ENCODE measurements around the gene ALDOA. TPM values are rescaled to one million over a fixed set of nuclear protein-coding genes. Genes with fewer than 3 reads are reported as not detected.
"Not testable (repeated sequence)": the region's sequence is repeated elsewhere in the genome, so short reads cannot be mapped to it uniquely, and the experiment has no call there.

ALDOA gene
- total and polyA plus RNA-seq, 9 of the 15 experiments (the other 6 are each of a cell fraction or from before 2014, with no cell fraction given) = 311 to 2,224 (median 1,293) TPM

DNA sequence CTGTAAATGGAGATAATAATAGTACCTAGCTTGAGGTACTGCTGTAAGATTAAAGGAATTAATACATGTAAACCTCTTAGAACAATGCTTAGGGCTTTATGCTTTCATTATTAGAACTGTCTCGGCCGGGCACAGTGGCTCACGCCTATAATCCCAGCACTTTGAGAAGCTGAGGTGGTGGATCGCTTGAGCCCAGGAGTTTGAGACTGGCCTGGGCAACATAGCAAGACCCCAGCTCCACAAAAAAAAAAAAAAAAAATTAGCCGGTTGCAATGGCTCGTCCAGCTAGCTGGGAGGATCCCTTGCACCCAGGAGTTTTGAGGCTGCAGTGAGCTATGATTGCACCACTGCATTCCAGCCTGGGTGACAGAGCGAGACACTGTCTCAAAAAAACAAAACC lies 49.3 kb downstream of the ALDOA start:
- TF ChIP-seq ZNF121 (CRISPR knock-in tag; conservative IDR thresholded peaks at IDR 0.05) = peak; percentile 70
- H3K4me1 ChIP-seq (replicated peaks in 1 of 2; ENCODE audit: control insufficient read depth in 2 of 2, insufficient read depth in 2 of 2, low read length in 2 of 2) = peaks cover 13 to 31% of the 10 kb centered on the region in 2 experiments; a peak in 4 of 5 replicates
- H3K9me3 ChIP-seq (replicated peaks; ENCODE audit: control insufficient read depth, insufficient read depth, low read depth, low read length); H3K27me3 ChIP-seq (ENCODE audit: control insufficient read depth in 2 of 2, insufficient read depth in 2 of 2, low read length in 2 of 2); H2AFZ ChIP-seq (ENCODE audit: low read depth, low read length); H3K9ac ChIP-seq (ENCODE audit: insufficient read depth in 1 of 2, low read depth in 2 of 2, low read length in 2 of 2); H3K4me2 ChIP-seq (ENCODE audit: insufficient read depth, low read length); ATAC-seq; FAIRE-seq; H3K79me2 ChIP-seq (ENCODE audit: control insufficient read depth, insufficient read depth, low read length); BruUV-seq (replicated peaks); H3K4me3 ChIP-seq; H3K27ac ChIP-seq (ENCODE audit: extremely low read depth, low read depth, low read length); H4K20me1 ChIP-seq (replicated peaks; ENCODE audit: control insufficient read depth, insufficient read depth, low read length); intact Hi-C loops (cut with micrococcal nuclease); CTCF ChIA-PET (ENCODE audit: low intra/inter-chr PET ratio); H3K9me1 ChIP-seq (ENCODE audit: control insufficient read depth, insufficient read depth, low read length); DNase-seq (ENCODE audit: extremely low read depth in 1 of 4, low spot score in 3 of 4); in situ Hi-C loops (cut with MboI): not testable (repeated sequence)
- POLR2A ChIA-PET = interaction anchor here (0.6 to 1.5 kb wide), 4 partner anchors 9 to 62 kb away, joined by 3 read pairs; partner anchors contain the start of gene ALDOA
- peaks cover 16% of the 10 kb centered on the region; the same call in 1 of the 3 replicates for H3K36me3 ChIP-seq (ENCODE audit: control insufficient read depth, insufficient read depth, low read length)
- WGBS (ENCODE audit: insufficient coverage, low coverage, missing lambda C conversion rate) = 90% methylated on average over 6 of the region's 7 CpGs

DNA sequence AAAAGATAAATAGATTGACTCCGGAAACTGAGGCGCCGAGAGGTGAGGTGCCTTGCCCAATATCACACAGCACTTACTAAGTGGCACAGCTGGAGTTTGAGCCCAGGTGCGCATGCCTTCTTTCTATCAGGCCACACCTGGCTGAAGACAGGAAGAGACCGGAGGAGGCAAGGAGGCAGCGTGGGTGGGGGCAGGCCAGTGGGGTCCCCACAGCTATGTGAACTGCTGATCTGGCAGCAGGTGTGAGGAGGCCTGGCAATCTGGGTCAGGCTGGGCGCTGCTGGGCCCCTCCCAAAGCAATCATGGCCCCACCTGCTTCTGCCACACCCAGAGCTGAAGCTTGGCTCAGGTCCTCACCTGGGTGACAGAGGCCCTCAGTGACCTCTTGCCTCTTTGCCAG lies 49.7 kb downstream of the ALDOA start:
- Histone ChIP-seq H4K20me1 (replicated peaks; ENCODE audit: control insufficient read depth, insufficient read depth, low read length) (no peaks in the 10 kb centered on the region), H3K27ac (ENCODE audit: extremely low read depth, low read depth, low read length) (no peak overlapping the region), H3K4me1 (replicated peaks in 1 of 2; ENCODE audit: control insufficient read depth in 2 of 2, insufficient read depth in 2 of 2, low read length in 2 of 2) (peaks cover 13 to 31% of the 10 kb centered on the region in 2 experiments; a peak in 4 of 5 replicates), H3K4me2 (ENCODE audit: insufficient read depth, low read length) (no peak overlapping the region), H3K4me3 (no peak overlapping the region), H3K27me3 (ENCODE audit: control insufficient read depth in 2 of 2, insufficient read depth in 2 of 2, low read length in 2 of 2) (no peaks in the 10 kb centered on the region), H3K9me3 (replicated peaks; ENCODE audit: control insufficient read depth, insufficient read depth, low read depth, low read length) (no peaks in the 10 kb centered on the region), H3K9ac (ENCODE audit: insufficient read depth in 1 of 2, low read depth in 2 of 2, low read length in 2 of 2) (peak overlapping the region in 1 of 2 experiments; percentile 56; a peak in 1 of 4 replicates), H3K79me2 (ENCODE audit: control insufficient read depth, insufficient read depth, low read length) (no peaks in the 10 kb centered on the region), H3K9me1 (ENCODE audit: control insufficient read depth, insufficient read depth, low read length) (peaks cover 6% of the 10 kb centered on the region), H3K36me3 (ENCODE audit: control insufficient read depth, insufficient read depth, low read length) (peaks cover 16% of the 10 kb centered on the region; the same call in 1 of the 3 replicates), H2AFZ (ENCODE audit: low read depth, low read length) (no peak overlapping the region)
- intact Hi-C loops (cut with micrococcal nuclease) = no loop called here
- 90% methylated on average over 7 of the region's 7 CpGs for WGBS (ENCODE audit: insufficient coverage, low coverage, missing lambda C conversion rate)
- no peak for FAIRE-seq
- ATAC-seq = no peak
- no peak for DNase-seq (ENCODE audit: extremely low read depth in 1 of 4, low spot score in 3 of 4)
- ChIA-PET POLR2A (interaction anchor here (0.6 to 1.5 kb wide), 2 partner anchors 23 to 62 kb away, joined by 3 read pairs; a partner anchor contains a TSS), CTCF (ENCODE audit: low intra/inter-chr PET ratio) (no interaction called here)
- in situ Hi-C loops (cut with MboI) = no loop called here
- BruUV-seq (replicated peaks) = no TSS peak
- TF ChIP-seq, protein P1, sequence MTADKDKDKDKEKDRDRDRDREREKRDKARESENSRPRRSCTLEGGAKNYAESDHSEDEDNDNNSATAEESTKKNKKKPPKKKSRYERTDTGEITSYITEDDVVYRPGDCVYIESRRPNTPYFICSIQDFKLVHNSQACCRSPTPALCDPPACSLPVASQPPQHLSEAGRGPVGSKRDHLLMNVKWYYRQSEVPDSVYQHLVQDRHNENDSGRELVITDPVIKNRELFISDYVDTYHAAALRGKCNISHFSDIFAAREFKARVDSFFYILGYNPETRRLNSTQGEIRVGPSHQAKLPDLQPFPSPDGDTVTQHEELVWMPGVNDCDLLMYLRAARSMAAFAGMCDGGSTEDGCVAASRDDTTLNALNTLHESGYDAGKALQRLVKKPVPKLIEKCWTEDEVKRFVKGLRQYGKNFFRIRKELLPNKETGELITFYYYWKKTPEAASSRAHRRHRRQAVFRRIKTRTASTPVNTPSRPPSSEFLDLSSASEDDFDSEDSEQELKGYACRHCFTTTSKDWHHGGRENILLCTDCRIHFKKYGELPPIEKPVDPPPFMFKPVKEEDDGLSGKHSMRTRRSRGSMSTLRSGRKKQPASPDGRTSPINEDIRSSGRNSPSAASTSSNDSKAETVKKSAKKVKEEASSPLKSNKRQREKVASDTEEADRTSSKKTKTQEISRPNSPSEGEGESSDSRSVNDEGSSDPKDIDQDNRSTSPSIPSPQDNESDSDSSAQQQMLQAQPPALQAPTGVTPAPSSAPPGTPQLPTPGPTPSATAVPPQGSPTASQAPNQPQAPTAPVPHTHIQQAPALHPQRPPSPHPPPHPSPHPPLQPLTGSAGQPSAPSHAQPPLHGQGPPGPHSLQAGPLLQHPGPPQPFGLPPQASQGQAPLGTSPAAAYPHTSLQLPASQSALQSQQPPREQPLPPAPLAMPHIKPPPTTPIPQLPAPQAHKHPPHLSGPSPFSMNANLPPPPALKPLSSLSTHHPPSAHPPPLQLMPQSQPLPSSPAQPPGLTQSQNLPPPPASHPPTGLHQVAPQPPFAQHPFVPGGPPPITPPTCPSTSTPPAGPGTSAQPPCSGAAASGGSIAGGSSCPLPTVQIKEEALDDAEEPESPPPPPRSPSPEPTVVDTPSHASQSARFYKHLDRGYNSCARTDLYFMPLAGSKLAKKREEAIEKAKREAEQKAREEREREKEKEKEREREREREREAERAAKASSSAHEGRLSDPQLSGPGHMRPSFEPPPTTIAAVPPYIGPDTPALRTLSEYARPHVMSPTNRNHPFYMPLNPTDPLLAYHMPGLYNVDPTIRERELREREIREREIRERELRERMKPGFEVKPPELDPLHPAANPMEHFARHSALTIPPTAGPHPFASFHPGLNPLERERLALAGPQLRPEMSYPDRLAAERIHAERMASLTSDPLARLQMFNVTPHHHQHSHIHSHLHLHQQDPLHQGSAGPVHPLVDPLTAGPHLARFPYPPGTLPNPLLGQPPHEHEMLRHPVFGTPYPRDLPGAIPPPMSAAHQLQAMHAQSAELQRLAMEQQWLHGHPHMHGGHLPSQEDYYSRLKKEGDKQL (CRISPR knock-in tag; IDR thresholded peaks at IDR 0.05; ENCODE audit: borderline replicate concordance) = no peak
- TF ChIP-seq RFX1 (IDR thresholded peaks at IDR 0.05) = no peak
- TF ChIP-seq ZNF384 (IDR thresholded peaks at IDR 0.05; ENCODE audit: low read depth, low read length) = no peak
- TF ChIP-seq MCM5 (IDR thresholded peaks at IDR 0.05; ENCODE audit: low read depth) = no peak
- no peak for TF ChIP-seq JUND (IDR thresholded peaks at IDR 0.05; ENCODE audit: borderline replicate concordance, low read depth, low read length)
- no peak for TF ChIP-seq JUND (tag; IDR thresholded peaks at IDR 0.05; ENCODE audit: borderline replicate concordance, low read depth, low read length)
- no peak for TF ChIP-seq TBP (optimal IDR thresholded peaks at IDR 0.05; ENCODE audit: low read depth, low read length)
- TF ChIP-seq, protein P2, sequence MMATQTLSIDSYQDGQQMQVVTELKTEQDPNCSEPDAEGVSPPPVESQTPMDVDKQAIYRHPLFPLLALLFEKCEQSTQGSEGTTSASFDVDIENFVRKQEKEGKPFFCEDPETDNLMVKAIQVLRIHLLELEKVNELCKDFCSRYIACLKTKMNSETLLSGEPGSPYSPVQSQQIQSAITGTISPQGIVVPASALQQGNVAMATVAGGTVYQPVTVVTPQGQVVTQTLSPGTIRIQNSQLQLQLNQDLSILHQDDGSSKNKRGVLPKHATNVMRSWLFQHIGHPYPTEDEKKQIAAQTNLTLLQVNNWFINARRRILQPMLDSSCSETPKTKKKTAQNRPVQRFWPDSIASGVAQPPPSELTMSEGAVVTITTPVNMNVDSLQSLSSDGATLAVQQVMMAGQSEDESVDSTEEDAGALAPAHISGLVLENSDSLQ (IDR thresholded peaks at IDR 0.05) = no peak
- TF ChIP-seq BHLHE40 (IDR thresholded peaks at IDR 0.05; ENCODE audit: low read length) = no peak

All from K562 (cell line).